ENCODE results near the gene DCAF12.

Gene DCAF12

DNA sequence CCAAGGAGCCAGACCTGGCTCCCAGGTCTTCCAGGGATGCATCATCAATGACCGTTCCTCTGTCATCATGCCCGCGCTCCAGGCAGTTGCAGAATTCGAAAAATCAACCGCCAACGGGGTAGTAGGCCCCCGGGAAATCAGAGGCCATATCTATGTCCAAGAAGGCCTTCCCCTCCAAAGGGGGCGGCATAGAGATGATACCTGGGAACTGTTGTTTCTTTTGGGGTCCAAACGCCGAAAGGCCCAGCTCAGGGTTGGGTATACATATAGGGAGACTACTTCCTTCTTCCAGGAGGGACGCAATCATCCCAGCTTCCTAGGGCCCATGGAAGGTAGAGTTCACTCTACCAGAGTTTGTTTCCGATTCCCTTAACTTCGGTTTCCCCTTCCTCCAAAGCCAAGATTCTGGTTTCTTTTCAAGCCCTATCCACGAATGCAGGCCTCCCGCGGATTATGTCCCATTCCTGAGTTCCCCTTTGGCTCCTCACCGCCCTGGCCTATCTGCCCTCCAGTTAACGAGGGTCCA is 754 bp downstream of the DCAF12 start:
- DNase-seq (ENCODE audit: low spot score): no peak

DNA sequence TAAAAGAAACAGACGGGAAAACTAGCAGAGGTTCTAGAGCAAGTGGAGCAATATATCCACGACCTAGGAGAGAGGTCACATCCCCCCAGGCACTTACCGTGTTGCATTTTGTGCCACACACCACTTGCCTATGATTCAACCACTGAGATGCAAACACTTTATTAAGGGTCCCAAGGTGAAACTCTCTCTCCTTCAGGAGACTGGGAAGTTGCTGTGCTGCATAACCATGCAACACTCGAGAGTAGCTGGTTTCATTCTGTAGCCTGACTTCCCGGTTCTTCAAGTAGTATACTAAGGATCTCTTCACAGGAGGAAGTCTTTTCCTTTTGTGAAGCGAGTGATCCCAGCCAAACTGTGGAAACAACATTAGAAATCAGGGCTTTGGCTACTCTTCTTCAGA is 1.6 kb downstream of the DCAF12 start:
- no peak for DNase-seq (ENCODE audit: low spot score)

DNA sequence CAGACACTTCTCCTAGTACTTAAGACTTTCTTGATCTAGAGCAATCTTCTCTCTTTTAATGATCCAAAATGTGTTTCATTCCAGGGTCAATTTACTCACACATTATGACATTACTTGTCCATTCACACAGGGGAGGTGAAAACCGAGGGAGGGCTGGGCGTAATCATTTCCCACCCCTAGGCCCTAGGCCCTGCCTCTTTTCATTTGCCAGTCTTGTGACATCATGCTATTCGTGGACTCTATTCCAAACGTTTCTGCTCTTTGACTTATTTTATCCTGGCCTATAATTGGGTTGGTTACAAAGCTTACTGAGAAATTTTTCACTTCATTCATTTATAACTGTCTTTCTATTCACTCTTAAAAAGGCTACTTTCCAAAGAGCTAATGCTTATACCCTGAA is 2.4 kb downstream of the DCAF12 start:
- DNase-seq (ENCODE audit: low spot score): no peak

DNA sequence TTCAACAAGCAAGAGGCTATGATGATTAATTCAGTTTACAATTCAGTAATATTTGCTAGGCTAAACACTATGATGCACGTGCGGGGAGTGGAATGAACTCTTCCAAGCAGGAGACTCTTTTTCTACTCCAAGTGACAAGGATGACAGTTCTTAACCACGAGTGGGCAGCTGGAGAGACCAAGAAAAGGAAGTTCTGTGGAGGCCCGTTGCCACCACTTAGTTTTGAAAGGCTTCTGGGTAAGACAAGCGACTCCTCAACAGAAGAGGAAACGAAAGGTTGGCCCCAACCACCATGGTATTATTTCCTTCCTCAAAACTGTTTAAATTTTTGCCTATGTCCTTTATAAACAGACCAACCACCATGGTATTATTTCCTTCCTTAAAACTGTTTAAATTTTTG is 2.8 kb downstream of the DCAF12 start:
- no peak for DNase-seq (ENCODE audit: low spot score)

DNA sequence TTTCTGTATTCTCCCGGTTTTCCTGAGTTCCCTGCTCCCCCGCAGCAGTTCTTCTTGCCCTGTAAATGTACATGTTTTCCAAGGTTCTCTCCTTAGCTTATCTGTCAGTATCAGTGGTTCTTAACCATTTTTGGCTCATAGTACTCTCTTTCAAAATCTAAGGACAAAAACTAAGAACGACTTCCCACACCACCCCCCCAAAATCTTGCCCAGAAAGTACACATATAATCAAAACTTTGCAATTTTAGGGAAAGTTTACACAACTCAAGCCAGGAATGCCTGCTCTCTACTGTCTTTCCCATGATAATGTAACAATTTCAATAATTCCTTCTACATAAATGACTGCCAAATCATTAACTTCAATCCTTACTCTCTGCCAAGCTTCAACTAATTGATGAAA is 4.5 kb downstream of the DCAF12 start:
- no peak for DNase-seq (ENCODE audit: low spot score)

DNA sequence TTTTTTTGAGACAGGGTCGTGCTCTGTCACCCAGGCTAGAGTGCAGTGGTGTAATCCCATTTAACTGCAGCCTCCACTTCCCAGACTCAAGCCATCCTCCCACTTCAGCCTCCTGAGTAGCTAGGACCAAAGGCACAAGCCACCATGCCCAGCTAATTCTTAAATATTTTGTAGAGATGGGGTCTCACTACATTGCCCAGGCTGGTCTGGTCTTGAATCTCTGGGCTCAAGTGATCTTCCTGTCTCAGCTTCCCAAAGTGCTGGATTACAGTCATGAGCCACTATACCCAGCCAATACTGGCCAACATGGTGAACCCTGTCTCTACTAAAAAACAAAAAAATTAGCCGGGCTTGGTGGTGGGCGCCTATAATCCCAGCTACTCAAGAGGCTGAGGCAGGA is 6.8 kb downstream of the DCAF12 start:
- DNase-seq (ENCODE audit: low spot score): no peak

DNA sequence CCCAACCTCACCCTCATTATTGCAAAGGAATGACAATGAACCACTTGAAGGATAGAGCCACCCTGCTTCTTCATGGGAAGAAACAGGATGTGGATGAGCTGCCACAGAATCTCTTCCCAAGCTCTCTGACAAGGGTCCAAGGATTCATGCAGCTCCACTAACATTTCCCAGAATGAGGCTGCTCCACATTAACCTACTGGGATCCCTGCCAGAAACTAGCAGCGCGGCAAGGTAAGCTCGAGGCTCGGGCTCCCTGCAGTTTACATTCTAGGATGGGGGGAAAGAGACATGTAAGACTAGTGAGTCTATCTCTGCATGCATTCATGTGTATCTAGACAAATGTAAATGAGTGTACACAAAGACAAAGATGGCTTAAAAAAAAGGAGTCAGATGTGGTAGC is 12.1 kb downstream of the DCAF12 start:
- no peak for DNase-seq (ENCODE audit: low spot score)

DNA sequence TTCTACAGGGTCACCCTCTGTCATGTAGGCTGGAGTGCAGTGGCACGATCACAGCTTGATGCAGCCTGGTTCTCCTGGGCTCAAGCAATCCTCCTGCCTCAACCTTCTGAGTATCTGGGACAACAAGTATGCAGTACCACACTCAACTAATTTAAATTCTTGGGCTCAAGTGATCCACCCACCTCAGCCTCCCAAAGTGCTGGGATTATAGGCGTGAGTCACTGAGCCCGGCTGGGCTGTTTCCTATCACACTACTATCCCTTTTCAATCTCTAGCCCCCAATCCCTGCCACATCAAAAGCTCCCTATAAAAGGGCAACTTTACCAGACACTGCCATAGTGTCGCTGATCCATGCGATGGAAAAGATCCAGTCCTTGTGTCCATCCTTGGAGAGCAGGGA is 20.4 kb downstream of the DCAF12 start:
- no peak for DNase-seq (ENCODE audit: low spot score)

DNA sequence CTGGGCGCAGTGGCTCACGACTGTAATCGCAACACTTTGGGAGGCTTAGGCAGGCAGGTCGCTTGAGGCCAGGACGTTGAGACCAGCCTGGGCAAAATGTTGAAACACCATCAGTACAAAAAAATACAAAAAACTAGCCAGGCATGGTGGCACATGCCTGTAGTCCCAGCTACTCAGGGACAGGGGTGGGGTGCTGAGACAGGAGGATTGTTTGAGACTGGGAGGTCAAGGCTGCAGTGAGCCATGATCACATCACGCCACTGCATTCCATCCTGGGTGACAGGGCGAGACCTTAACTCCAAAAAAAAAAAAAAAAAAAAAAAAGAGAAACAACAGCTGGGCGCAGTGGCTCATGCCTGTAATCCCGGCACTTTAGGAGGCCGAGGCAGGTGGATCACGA is 23.7 kb downstream of the DCAF12 start:
- no peak for DNase-seq (ENCODE audit: low spot score)

DNA sequence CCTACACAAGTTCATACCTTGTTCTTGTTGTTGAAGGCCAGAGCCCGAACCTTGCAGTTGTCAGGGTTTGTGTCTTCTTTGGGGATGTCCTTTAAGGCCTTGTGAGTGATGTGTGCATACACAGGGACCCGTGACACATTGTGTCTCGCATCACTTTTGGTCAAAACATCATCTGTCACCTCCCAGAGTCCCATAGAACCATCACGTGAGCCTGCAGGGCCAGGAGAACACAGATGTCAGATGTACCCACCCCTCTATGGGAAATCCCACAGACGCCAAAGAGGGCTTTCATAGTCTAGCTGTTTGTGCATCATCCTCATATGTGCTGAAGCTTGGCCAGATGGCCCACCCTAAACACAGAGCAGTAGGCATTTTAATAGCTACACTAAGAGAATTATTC is 28.2 kb downstream of the DCAF12 start:
- no peak for DNase-seq (ENCODE audit: low spot score)

DNA sequence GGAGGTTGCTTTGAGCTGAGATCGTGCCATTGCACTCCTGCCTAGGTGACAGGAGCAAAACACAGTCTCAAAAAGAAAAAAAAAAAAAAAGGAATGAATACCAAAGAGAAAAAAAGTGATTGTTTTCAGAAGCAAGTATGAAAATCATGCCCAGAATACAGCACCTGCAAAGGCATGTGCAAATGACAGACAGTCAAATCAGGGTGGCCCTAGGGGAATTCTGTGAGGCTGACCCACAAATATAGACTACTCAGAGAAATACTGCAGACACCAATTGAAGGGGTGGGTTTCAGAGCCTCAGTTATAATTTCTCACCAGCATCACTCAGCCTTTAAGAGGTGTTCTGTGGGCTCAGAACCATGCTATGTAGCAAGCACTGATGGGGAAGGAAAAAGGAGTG is 28.6 kb downstream of the DCAF12 start:
- no peak for DNase-seq (ENCODE audit: low spot score)

DNA sequence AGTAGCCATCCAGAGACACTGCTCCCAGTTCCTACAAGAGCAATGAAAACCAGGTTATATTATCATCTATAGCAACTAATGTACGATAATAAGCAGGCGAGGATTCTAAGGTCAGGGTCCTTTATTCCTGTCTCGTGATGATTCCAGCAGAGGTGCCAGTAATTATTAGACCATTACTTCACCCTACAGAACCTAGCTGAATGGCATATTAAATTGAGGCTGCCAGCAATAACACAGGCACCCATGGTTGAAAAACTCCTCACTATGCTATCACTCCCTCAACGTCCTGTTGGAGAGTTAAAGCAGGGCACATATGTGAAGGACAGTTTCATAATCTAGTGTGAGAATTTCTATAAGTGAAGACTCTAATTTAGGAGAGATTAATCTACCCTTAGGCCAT is 29.7 kb downstream of the DCAF12 start:
- DNase-seq (ENCODE audit: low spot score): no peak

DNA sequence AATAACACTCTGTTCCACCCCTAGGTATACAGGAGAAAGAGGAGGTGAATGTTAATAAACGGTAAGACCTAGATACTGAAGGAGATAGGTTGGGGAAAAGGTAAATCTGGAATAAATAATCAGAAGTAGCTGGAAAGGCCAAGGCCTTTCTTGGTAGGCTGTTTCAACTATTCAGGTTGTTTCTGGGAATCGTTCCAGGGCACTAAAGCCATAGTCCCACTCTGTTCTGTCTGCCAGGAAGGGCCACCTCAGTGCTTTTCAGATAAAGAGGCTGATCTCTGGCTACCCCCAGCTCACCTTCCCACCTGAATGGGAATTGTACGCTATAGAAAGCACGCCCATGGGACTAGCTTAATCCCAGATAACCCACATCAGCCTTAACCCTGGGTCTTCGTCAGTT is 32.9 kb downstream of the DCAF12 start:
- DNase-seq (ENCODE audit: low spot score): no peak

DNA sequence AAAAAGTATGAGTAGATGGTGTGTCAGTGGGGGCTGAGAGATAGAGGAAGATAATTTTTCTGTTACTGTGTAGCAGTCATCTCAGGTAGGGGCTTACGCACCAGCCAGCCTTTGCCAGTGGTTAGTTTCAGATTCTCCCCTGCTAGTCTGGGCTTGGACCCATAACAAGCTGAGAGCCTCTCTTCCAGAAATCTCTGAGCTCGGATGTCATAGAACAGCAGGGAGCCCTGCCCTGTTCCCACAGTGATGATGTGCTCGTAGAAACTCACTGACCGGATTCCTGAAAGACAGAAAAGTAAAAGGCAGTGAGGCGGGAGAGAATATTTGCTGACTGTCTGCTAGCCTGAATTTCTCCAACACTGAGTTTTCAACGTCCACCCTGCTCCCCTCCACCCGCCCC is 37.2 kb downstream of the DCAF12 start:
- no peak for DNase-seq (ENCODE audit: low spot score)

DNA sequence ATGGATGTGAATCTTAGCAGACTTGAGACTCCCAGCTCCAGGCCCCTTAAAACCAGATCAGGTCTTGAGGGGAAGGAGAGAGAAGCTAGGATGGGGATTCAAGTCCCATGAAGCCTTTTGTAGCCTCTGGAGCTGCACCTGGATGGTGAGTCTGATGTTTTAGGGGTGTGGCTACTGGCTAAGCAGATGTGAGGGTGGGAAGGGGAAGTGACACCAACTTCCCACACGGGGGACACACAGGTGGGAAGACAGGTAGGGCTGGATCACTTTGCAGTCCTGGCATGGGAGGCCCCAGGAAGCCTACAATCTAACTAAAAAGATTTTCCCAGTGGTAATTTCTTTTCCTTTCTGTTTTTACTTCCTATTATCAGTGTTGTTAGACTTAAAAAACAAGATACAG is 39.1 kb downstream of the DCAF12 start:
- DNase-seq (ENCODE audit: low spot score): no peak

DNA sequence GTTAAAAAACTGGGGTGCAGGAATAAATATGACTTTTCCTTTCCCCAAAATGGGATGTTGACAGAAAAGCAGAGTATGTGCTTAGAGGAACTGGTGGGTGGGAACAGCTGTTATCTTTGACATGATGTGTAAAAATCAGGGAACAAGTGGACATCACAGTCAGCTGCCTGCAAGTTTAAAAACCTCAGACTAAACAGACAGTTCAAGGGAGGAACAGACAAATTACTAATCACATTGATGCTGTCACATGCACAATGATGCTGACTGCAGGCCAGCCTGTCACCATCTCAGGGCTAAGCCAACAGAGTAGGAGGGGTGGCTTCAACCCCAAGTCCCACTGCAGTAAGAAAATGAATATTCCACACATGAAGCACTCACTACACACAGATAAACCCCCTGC is 39.6 kb downstream of the DCAF12 start:
- no peak for DNase-seq (ENCODE audit: low spot score)

DNA sequence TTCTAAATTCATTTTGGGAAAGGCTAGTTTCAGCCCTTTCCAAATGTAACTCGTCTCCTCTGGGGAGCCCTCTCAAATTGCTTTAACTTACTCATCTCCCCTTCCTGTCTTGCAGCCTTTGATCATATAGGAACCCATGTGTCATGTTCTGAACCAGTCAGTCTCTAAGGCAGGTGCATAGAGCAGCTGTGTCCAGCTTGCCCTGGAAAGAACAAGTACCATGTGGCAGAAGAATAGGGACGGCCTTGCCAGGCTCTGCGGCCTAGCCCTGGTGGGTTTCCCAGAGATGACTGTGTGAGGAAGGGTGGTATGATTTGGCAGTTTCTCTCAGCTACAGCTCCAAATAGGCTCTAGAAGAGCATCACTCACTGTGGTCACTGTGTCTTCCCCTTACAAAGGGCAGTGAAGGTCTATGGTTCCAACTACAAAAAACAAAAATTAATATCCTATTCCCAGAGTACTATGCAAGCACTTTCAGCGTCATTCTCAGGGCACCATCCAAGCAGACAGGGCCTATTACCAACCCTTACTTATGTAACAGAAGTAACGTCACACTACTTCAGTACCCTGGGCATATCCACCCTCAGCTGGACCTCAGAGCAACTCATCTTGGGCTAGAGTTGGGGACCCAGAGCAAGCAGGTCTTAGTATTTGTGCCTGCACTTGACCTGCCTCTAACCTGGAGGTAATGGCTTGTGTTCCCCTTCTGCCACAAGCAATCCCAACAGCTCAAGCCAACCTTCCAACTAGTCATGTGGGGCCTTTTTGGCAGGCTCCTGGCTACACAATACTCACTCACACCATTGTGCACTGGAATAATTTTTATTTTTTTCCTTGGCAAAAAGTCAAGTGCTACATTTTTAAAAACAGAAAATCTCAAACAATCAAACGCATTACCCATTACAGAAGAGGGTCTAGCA is 40.7 kb downstream of the DCAF12 start:
- no peak for DNase-seq (ENCODE audit: low spot score)

DNA sequence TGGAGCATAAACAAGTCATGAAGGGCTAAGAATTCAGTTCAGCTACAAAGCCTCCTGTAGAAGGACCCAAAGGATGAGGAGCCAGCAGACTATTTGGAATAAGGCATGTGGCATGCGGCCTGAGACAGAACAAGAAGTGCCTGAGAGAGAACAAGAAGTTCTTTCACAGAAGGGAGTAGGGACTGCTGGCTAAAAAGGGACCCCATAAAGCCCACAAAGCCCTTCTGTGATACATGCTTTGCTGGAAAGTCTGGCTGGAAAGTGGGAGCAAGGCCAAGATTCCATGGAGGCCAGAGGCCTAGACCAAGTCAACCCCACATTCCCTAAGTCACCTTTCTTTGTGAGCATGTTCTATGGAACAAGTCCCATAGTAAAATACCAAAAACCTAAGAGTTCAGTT is 41.9 kb downstream of the DCAF12 start:
- DNase-seq (ENCODE audit: low spot score): no peak

DNA sequence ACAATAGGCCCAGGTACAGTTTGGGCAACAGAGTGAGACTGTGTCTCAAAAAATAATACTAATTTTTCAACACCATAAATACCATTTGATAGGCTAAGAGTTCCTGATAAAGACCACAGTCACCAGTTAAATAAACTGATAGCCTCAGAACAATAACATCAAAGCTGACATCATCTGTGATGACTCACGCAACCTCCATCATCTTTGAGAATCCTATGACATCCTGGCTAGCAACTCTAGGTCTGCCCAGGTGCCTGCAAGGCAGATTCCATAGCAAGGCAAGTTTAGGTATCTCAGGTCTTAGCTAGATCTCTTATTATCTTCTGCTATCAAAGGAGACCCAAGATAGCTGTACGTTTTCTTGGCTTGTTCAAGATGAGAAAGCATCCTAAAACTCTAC is 47.3 kb downstream of the DCAF12 start:
- no peak for DNase-seq (ENCODE audit: low spot score)

DNA sequence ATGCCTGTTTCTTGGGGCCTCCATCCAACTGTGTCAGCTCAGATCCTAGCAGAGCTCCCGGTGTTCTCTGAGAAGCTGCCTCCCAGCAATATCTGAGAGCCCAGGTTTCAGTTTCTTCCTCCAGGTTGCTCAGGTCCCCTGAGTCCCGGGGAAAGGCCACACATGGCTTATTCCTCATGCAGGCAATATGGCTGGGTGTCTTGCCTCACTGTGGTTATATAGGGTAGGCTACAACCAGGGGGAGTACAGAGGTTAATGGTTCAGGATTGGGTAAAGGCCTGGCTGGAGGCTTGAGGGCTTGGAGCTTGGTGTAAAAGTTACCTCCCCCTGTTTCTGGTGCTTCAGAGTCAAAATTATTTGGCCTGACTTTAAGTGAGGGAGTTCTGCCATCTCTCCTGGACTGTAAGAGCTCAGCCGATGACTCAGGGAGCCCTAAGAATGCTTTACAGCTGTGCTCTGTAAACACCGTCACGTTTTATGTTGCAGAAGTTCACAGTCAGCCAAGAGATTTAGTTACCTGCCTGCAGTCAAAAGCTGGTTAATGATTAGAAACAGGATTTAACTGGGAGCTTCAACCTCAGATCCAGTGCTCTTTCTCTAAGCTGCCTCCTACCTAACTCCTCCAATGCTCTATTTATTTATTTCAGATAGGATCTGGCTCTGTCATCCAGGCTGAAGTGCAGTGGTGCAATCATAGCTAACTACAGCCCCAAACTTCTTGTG is 53.5 kb downstream of the DCAF12 start:
- DNase-seq (ENCODE audit: low spot score): no peak

DNA sequence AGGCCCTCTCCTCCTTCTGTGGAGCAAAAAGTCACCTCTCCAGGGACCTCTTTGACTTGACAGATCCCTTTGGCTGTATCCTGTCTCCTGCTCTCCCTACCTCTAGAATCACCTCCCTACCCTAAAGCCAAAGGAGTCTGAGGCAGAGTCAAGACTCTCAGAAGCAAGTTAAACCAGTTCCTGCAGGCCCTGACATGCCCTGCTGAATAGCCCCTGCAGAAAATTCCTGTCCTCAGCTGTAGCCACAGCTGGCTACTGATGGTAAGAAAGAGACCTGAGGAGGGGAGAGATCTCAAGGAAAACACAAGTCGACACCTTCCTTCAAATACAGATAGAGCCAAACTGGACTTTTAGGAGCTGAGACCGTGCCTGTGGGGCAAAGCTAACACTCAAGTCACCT is 54.1 kb downstream of the DCAF12 start:
- no peak for DNase-seq (ENCODE audit: low spot score)

DNA sequence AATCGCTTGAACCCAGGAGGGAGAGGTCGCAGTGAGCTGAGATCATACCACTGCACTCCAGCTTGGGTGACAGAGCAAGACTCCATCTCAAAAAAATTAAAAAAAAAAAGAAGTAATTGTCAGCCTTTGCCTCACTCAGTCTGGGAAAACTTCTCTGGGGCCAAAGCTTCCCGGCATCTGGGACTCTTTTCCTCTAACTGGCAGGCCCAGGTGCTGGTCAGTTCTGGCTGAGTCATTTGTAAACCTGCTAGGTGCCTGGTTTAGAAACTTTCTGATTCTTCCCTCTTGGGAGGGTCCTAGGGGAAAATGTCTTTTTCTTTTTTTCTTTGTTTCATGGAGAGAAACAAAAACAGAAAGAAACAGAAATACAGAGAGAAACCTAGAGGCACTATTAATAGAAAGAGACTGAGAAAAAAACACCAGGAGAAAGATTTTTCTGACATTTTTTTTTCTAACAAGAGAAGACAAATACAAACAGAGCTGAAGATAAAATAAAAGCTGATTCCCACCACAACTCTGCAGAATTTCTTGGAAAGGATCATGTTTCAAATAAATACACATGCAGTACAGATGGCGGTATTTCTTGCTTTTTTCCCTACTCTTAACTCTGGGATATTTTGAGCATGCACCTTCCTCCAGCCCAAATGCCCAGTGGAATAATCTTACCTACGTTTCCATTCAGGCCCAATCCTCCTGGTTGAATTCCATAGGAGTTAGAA is 55.7 kb downstream of the DCAF12 start:
- DNase-seq (ENCODE audit: low spot score): no peak

Data from SK-N-DZ (cell line).